ENCODE measurements around the gene FCRLA. TPM values are rescaled to one million over a fixed set of nuclear protein-coding genes. Genes with fewer than 3 reads are reported as not detected.

The FCRLA gene
- polyA plus RNA-seq, 2 of the 4 experiments (the other 2 are of a cell fraction) = 0.10 TPM; not detected in 1

- TF ChIP-seq ZC3H11A (IDR thresholded peaks at IDR 0.05) (no peak), RFX5 (IDR thresholded peaks at IDR 0.05) (no peak), MAFK (IDR thresholded peaks at IDR 0.05; ENCODE audit: partially characterized antibody) (no peak), NPAS2 (CRISPR knock-in tag; IDR thresholded peaks at IDR 0.05; ENCODE audit: borderline replicate concordance) (no peak), CTCF (IDR thresholded peaks at IDR 0.05) (no peak), SMC3 (IDR thresholded peaks at IDR 0.05) (no peak), EP300 (IDR thresholded peaks at IDR 0.05) (no peak)
Observed at GRCh38 chr1:161718559-161719324, 11.7 kb downstream of the FCRLA start (continued).

- CTCF ChIA-PET = no interaction called here
- H3K9me3 ChIP-seq = no peaks in the 10 kb centered on the region
- TF ChIP-seq HOXB13 (CRISPR knock-in tag; IDR thresholded peaks at IDR 0.05; ENCODE audit: low read depth) = no peak
- TF ChIP-seq ZFP36 (IDR thresholded peaks at IDR 0.05; ENCODE audit: borderline replicate concordance, partially characterized antibody) = no peak
- TF ChIP-seq MAX (IDR thresholded peaks at IDR 0.05) = no peak
- no peak for TF ChIP-seq ZNF302 (CRISPR knock-in tag; IDR thresholded peaks at IDR 0.05)
- TF ChIP-seq EHMT2 (IDR thresholded peaks at IDR 0.05; ENCODE audit: low read depth) = no peak
- no peak for TF ChIP-seq HMGXB4 (CRISPR knock-in tag; IDR thresholded peaks at IDR 0.05; ENCODE audit: borderline replicate concordance)
- no peak for TF ChIP-seq PHF8 (IDR thresholded peaks at IDR 0.05; ENCODE audit: borderline replicate concordance, low read depth)
- no peak for TF ChIP-seq JUNB (IDR thresholded peaks at IDR 0.05)
- TF ChIP-seq NR3C1 (IDR thresholded peaks at IDR 0.05) = no peak
- no peak for TF ChIP-seq TP53 (CRISPR knock-in tag; IDR thresholded peaks at IDR 0.05)
- TF ChIP-seq EP300 (IDR thresholded peaks at IDR 0.05) = no peak
- no peak for TF ChIP-seq ATOH8 (CRISPR knock-in tag; IDR thresholded peaks at IDR 0.05; ENCODE audit: low read depth)
- TF ChIP-seq HDAC2 (IDR thresholded peaks at IDR 0.05) = no peak
- TF ChIP-seq RAD21 (conservative IDR thresholded peaks at IDR 0.05 in 1 of 2, IDR thresholded peaks at IDR 0.05 in 1 of 2) = no peak
- TF ChIP-seq KDM1A (IDR thresholded peaks at IDR 0.05; ENCODE audit: low read depth) = no peak
- no peak for TF ChIP-seq SMC3 (IDR thresholded peaks at IDR 0.05)
- no peak for TF ChIP-seq RARB (CRISPR knock-in tag; IDR thresholded peaks at IDR 0.05)
- H3K27ac ChIP-seq = no peak overlapping the region
- no peak for DNase-seq (ENCODE audit: low read depth in 1 of 2, low spot score in 1 of 2)
- peaks cover 10% of the 10 kb centered on the region; the same call in 1 of the 3 replicates for H3K4me1 ChIP-seq
- ATAC-seq = no peak
- FAIRE-seq = no peak
- H3K4me3 ChIP-seq = no peak overlapping the region
- POLR2A ChIA-PET = no interaction called here
- WGBS (ENCODE audit: missing lambda C conversion rate) = 100% methylated on average over 1 of the region's 1 CpG
- no peak overlapping the region for H3K4me2 ChIP-seq
Observed at GRCh38 chr1:161719325-161719611, 12.2 kb downstream of the FCRLA start.

All from A549 (cell line).